HG03469 (cell line): ENCODE measurements around the gene DZIP1.

Source experiments
- ATAC-seq: cut with Tn5 transposase; IDR thresholded peaks from one replicate; pipeline ENCODE4 v1.9.1; 2021; ENCODE audit warnings: mild to moderate bottlenecking, moderate library complexity, moderate number of reproducible peaks; ENCODE audit not compliant: unreplicated experiment

The DZIP1 gene

GRCh38 chr13:95552539-95553441 is 91.7 kb downstream of the DZIP1 start, which contains the start of gene CLDN10:
CLDN10 (plus strand) TSS chr13:95552720; CDS start chr13:95552754, 34 bp downstream.
- no peak for ATAC-seq

GRCh38 chr13:95552208-95552538 is 92.3 kb downstream of the DZIP1 start:
- ATAC-seq = no peak

GRCh38 chr13:95547531-95548167 is 96.9 kb downstream of the DZIP1 start:
- no peak for ATAC-seq

- no peak for ATAC-seq
Measured at GRCh38 chr13:95546919-95547318, 97.6 kb downstream of the DZIP1 start.

- no peak for ATAC-seq
Measured at GRCh38 chr13:95544293-95544692, 100.2 kb downstream of the DZIP1 start.

- ATAC-seq = no peak
Measured at GRCh38 chr13:95541911-95542474, 102.5 kb downstream of the DZIP1 start.

- no peak for ATAC-seq
Measured at GRCh38 chr13:95541308-95541707, 103.2 kb downstream of the DZIP1 start.

GRCh38 chr13:95540888-95541287 is 103.6 kb downstream of the DZIP1 start:
- ATAC-seq = no peak

GRCh38 chr13:95536632-95537241 is 107.8 kb downstream of the DZIP1 start:
- ATAC-seq = no peak

- ATAC-seq = peak; percentile 71
Measured at GRCh38 chr13:95535243-95535642, 109.3 kb downstream of the DZIP1 start.

GRCh38 chr13:95533545-95534160 is 110.9 kb downstream of the DZIP1 start:
- ATAC-seq = no peak

GRCh38 chr13:95530178-95530577 is 114.3 kb downstream of the DZIP1 start:
- no peak for ATAC-seq
